GM15510 (cell line): ENCODE results near the gene WDR43.
A peak's percentile ranks its signal among the peaks of the same experiment; 100 is the strongest.

Source experiments
- POLR2A ChIP-seq: IDR thresholded peaks from 3 replicates; pipeline ENCODE4 v1.6.1; 2011; ENCODE audit warnings: borderline replicate concordance; ENCODE audit not compliant: insufficient read length; ENCODE audit errors: extremely low read depth

Gene WDR43

DNA sequence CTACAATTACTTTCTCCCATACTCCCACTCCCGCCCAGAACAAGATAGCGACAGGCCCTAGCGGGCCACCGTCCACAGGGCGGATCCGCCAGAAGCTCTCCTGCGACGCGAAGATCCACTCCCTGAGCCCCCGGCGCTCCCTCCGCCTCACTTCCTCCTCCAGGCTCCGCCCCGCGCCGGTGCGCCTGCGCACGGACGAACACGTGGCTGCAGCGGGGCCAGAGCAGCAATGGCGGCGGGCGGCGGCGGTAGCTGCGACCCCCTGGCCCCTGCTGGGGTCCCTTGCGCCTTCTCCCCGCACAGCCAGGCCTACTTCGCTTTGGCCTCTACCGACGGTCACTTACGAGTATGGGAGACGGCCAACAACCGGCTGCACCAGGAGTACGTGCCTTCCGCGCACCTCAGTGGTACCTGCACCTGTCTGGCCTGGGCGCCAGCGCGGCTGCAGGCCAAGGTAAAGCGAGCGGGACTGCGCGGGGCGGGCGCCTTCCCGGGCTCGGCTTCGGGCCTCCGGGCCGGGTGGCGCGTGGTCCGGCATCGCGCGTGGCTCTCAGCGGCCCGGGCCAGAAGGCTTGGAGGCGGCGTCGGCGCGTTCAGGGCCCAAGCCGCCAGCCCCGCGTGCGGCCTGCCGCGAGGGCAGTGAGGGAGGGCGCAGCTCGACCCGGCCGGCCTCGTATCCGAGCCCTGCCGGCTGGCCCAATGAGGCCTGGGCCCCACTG is at the start of gene WDR43:
Gene WDR43 (plus strand): TSS at position 198 of the 719 bp plus-strand sequence. CDS start 32 bp downstream, at position 230.
- peak; percentile 93 for TF ChIP-seq POLR2A

DNA sequence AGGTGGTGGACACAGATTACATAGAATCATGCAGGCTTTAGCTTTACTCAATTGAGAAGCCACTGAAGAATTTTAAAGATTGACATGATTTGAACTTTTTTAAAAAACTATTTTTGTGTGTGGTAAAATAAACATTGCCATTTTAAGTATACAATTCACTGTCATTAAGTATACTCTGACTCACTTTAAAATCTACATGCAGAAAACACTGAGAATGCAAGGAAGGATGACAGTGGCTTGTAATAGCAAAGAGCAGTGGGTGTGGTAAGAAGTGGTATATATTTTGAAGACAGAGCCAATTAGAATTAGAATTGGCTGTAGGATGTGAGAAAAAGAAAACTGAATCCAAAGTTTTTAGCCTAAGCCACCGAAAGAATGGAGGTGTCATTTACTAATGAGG is 39.3 kb upstream of the WDR43 start:
- no peak for TF ChIP-seq POLR2A

GRCh38 chr2:28855977-28856376 is 38.5 kb upstream of the WDR43 start:
- TF ChIP-seq POLR2A: no peak

GRCh38 chr2:28868611-28869010 is 25.9 kb upstream of the WDR43 start:
- no peak for TF ChIP-seq POLR2A

DNA sequence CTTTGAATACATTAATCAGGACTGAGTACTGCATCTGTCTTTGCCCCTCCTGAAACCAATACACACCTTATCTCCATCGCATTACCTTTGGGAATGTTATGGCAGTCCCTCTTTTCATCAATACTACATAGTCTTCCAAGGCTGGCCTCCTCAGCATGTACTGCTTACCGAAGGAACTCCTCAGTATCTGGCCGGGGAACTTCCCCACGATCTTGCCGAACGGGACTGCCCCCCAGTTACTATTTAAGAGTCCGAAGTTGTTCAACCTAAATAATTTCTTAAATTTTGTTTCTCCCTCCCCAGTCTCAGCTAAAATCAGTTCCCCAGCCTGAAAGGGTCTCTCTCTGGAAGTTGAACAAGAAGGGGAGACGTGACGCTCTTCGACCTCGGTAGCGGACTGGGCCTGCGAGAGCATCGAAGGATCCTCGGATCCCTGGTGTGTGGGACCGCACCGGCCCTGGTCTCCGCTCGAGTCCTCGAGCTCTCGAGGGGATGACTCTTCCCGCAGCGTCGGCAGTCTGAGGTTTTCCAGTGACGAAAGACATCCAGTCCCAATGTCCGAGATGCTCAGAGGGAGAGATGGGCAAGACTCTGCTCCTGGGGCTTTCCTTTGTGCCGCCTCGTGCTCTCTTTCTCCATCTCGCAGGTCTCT is 24.8 kb upstream of the WDR43 start:
- TF ChIP-seq POLR2A: no peak

GRCh38 chr2:28870146-28870891 is 24.1 kb upstream of the WDR43 start, which contains the start of gene TRMT61B:
TSS of gene TRMT61B (minus strand) at chr2:28870309. CDS start at chr2:28870277, 32 bp downstream.
- TF ChIP-seq POLR2A: peak; percentile 95

DNA sequence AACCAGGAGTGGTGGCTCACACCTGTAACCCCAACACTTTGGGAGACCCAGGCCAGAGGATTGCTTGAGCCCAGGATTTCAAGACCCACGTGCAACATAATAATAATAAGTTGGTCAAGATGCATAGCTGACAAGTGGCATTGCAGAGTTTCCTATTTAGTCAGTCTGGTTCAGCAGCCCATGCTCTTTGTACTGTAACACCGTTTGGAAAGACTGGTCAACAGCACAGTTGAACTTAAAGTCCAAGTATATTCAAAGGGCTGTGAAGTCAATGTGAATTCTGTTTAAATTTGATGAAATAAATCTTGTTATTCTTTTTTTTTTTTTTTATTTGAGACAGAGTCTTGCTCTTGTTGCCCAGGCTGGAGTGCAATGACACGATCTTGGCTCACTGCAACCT is 22.8 kb upstream of the WDR43 start:
- no peak for TF ChIP-seq POLR2A

DNA sequence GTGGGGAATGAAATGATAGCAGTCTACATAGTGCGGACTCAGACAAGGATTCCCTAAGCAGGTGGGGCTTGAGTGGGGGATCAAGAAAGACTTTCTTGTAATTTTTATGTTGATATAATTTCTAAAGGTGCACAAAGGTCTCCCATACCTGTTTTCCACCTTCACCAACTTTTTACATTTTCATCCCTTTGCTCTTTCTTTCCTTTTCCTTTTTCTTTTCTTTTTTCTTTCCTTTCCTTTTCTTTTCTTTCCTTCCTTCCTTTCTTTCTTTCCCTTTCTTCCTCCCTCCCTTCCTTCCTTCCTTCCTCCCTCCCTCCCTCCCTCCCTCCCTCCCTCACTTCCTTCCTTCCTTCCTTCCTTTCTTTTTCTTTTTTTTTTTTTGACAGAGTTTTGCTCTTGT is 14.3 kb upstream of the WDR43 start:
- no peak for TF ChIP-seq POLR2A

DNA sequence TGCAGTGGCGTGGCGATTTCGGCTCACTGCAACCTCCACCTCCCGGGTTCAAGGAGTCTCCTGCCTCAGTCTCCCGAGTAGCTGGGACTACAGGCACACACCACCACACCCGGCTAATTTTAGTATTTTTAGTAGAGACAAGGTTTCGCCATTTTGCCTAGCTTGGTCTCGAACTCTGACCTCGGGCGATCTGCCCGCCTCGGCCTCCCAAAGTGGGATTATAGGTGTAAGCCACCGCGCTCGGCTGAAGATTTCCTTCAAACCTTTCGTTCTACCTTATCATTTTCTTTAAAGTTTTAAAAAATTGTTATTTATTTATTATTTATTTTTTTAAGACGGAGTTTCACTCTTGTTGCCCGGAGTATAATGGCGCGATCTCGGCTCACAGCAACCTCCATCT is 979 bp upstream of the WDR43 start:
- TF ChIP-seq POLR2A: no peak

DNA sequence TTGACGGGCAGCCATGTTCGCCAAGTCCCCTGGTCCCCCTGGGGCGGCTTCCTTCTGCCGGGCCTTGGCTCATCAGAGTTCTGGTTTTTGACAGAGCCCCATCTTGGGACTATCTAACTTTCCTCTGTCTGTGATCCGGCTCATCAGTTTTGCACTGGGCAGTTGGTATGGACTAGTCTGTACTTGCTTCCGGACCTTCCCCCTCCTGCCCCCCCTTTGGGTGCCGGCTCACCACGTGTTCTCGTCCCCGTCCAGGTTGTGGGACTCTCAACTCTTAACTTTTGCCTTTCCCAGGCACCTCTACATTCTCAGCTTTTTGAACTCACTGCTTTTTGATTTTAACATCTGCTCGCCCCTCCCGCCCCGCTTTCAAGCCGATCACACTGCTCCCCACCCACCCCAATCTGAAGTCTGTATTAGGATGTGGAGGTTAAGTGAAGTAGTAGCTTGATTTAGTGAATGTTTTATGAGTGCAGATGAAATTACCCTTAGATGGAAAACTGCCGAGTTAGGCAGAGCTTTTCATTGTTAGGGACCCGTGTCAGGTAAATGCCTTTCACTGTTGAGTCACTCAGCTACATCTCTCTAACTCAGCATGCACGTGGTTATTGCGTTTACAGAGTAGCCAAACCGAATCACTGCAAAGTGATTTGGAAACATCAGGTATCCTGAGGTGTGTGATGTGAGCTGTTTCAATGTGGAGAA is 874 bp downstream of the WDR43 start:
- peak; percentile 17 for TF ChIP-seq POLR2A

- TF ChIP-seq POLR2A: no peak
Measured at GRCh38 chr2:28896906-28897305, 2.4 kb downstream of the WDR43 start.

DNA sequence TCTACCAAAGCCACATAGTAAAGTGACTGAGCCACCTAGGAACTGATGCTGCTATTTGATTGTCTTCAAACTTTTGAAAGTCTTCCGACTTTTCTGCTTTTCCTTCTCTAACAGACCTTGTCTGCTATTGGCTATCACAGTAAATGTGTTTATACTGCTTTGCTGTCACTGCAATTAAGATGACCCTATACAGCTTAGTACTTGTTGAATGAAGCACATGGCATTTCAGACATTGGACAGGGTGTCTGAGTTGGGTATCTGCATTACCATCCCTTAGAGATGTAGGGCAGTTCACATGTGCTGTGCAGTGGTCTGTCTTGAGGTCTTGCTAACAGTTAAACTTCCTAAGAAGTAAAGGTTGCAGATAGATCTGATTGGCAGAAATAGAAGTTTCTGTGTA is 3.6 kb downstream of the WDR43 start:
- no peak for TF ChIP-seq POLR2A

- no peak for TF ChIP-seq POLR2A
Measured at GRCh38 chr2:28901202-28901601, 6.7 kb downstream of the WDR43 start.

DNA sequence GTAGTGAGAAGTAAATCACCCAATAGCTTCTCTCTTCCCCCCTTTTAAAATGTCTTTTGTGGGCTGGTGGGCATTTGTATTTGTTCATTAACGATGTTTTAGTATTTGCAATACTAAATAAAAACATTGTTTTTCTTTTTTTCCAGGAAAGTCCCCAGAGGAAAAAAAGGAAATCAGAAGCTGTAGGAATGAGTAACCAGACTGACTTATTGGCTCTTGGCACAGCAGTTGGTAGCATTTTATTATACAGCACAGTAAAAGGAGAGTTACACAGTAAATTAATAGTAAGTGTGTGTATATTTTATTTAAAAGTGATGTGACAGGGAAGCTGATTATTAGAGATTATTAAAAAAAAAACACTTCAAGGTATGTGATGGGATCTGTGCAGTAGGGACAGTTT is 7.4 kb downstream of the WDR43 start:
- TF ChIP-seq POLR2A: no peak

- TF ChIP-seq POLR2A: no peak
Measured at GRCh38 chr2:28902584-28902983, 8.1 kb downstream of the WDR43 start.
